CD4-positive, alpha-beta T cell treated with Interleukin-21 for 1 hour (primary cell): ENCODE data around the gene HSPB8.

ENCODE experiments used
- DNase-seq: peaks from one replicate; pipeline ENCODE4 v3.0.0-alpha.2; 2020

Gene HSPB8

GRCh38 chr12:119178544-119179334 lies at the start of gene HSPB8:
TSS of gene HSPB8 (plus strand) at chr12:119178931. CDS start at chr12:119179313, 382 bp downstream.
- DNase-seq, result no peak

- DNase-seq, result no peak
Measured at GRCh38 chr12:119129827-119130434, 48.8 kb upstream of the HSPB8 start.

- DNase-seq, result no peak
Measured at GRCh38 chr12:119130523-119130922, 48.2 kb upstream of the HSPB8 start.

- DNase-seq, result no peak
Measured at GRCh38 chr12:119134284-119135072, 44.3 kb upstream of the HSPB8 start.

GRCh38 chr12:119136811-119137410 lies 41.8 kb upstream of the HSPB8 start:
- no peak for DNase-seq

- no peak for DNase-seq
Measured at GRCh38 chr12:119139448-119139847, 39.3 kb upstream of the HSPB8 start.

GRCh38 chr12:119145367-119145766 lies 33.4 kb upstream of the HSPB8 start:
- DNase-seq, result no peak

GRCh38 chr12:119147847-119148448 lies 30.8 kb upstream of the HSPB8 start:
- no peak for DNase-seq

- no peak for DNase-seq
Measured at GRCh38 chr12:119149270-119149669, 29.5 kb upstream of the HSPB8 start.

- no peak for DNase-seq
Measured at GRCh38 chr12:119151445-119152026, 27.2 kb upstream of the HSPB8 start.

- no peak for DNase-seq
Measured at GRCh38 chr12:119153477-119154434, 25.0 kb upstream of the HSPB8 start.

- no peak for DNase-seq
Measured at GRCh38 chr12:119154435-119154818, 24.3 kb upstream of the HSPB8 start.

- no peak for DNase-seq
Measured at GRCh38 chr12:119156401-119157044, 22.2 kb upstream of the HSPB8 start.

GRCh38 chr12:119157528-119157927 lies 21.2 kb upstream of the HSPB8 start:
- no peak for DNase-seq

- no peak for DNase-seq
Measured at GRCh38 chr12:119157978-119158377, 20.8 kb upstream of the HSPB8 start.

GRCh38 chr12:119158402-119158801 lies 20.3 kb upstream of the HSPB8 start:
- DNase-seq, result no peak

- DNase-seq, result no peak
Measured at GRCh38 chr12:119159844-119160243, 18.9 kb upstream of the HSPB8 start.

- no peak for DNase-seq
Measured at GRCh38 chr12:119167902-119168301, 10.8 kb upstream of the HSPB8 start.

GRCh38 chr12:119168721-119169120 lies 10.0 kb upstream of the HSPB8 start:
- DNase-seq, result no peak

GRCh38 chr12:119169150-119169549 lies 9.6 kb upstream of the HSPB8 start:
- no peak for DNase-seq

- DNase-seq, result no peak
Measured at GRCh38 chr12:119171291-119171690, 7.4 kb upstream of the HSPB8 start.
